ENCODE results near the gene MGLL.

MGLL gene

GRCh38 chr3:127741690-127742089 lies 80.6 kb downstream of the MGLL start:
- DNase-seq (ENCODE audit: low read depth), result no peak

DNA sequence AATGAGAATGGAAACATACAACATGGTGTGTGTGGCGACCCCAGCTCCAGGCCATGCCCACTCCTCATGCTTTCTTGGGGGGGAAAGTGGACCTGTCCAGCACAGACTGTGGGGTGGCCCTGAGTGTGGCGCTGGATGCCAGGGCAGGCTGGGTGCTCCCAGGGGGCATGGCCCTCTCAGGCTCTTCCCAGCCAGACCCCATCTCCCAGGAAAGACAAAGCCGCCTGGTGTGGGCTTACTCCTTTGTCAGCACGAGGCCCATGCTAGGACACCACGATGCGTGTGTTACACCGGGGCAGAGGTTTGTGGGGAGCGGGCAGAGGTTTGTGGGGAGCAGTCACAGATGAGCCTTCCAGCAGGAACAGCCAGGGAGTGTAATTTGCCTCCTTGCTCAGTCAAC lies 81.1 kb downstream of the MGLL start:
- no peak for DNase-seq (ENCODE audit: low read depth)

DNA sequence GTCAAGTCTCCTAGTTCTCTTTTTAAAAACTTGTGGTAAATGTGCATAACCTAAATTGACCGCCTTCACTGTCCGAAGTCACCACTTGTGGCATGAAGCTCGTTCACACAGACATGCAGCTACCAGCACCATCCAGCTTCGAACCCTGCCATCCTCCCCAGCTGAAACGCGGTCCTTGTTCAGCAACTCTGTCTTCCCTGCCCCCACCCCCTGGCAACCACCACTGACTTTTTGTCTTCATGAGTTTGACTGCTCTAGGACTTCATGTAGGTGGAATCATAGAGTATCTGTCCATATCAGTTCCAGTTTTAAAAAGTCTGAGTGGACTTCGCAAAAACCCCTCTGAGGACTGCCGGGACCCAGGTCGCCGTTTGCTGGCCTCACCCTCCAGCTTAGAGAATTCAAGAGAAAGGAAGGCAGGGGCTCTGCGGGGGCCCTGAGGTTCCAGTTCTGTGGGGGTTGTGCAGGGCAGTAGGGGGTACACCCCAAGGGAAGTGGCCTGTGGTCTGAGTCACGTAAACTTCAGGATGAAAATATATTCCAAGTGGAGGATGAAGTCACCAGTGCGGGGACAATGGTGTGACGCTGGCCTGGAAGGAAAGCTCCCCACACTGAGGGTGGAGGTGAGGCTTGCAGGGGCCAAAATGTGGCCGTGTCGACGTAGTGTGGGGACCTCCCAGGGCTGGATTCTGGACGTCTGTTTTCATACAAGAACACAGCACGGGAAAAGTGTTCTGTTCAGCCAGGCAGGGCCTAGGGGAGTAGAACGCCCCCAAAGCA lies 82.0 kb downstream of the MGLL start:
- DNase-seq (ENCODE audit: low read depth), result no peak

- no peak for DNase-seq (ENCODE audit: low read depth)
These were observed 82.8 kb downstream of the MGLL start for GRCh38 chr3:127739347-127740135.

GRCh38 chr3:127738192-127738840 lies 84.0 kb downstream of the MGLL start:
- DNase-seq (ENCODE audit: low read depth), result no peak

DNA sequence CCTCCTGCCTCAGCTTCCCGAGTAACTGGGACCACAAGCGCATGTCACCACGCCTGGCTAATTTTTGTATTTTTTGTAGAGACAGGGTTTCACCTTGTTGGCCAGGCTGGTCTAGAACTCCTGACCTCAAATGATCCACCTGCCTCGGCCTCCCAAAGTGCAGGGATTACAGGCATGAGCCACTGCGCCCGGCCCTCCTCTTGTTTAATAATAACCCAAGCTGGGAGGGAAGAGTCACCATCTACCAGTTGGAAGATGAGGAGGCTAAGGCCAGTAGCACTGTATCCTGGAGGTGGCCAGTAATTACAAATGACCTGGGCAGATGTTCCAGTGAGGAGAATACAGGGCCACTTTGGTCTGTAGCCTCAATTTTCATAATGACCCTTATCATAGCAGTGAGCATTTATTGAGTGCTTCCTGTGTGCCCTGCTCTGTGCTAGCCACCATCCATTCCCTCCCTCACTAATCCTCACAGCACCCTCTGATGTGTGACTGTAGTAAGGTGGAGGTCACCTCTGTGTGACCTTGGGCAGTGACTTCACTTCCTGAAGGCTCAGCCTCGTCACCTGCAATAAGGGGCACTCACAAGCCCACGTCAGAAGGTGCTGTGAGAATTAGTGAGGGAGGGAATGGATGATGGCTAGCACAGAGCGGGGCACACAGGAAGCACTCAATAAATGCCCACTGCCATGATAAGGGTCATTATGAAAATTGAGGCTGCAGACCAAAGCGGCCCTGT lies 85.3 kb downstream of the MGLL start:
- no peak for DNase-seq (ENCODE audit: low read depth)

GRCh38 chr3:127735767-127736693 lies 86.3 kb downstream of the MGLL start:
- no peak for DNase-seq (ENCODE audit: low read depth)

DNA sequence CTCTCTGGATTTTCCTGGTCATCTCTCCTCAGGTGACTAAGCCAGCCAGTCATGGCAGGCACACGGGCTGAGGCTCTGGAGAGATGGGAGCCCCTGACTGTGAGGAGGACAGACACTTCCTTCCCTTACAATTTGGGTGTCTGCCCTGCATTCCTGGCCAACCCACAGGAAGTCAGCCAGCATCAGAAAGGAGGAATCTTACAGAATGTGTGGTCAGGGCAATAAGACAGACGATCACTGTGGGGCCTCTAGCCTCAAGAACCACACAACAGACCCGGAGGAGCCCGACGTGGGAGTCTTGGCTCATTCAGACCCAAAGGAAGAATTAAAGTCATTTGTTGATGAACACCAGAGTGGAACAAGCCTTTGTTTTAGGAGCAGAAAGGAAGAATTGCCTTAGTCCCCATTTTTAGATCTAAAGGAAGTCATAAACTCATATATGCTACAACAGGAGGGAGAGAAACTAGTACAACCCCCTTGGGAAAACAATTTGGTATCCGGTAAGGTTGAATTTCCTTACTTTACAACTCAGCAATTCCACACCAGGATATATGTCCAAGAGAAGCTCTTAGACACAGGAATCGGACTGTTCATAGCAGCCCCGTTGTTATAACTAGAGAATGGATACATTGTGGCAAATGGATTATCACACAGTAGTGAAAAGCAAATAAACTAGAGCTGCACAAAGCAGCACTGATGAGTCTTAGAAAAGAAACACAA lies 87.4 kb downstream of the MGLL start:
- DNase-seq (ENCODE audit: low read depth), result no peak

- DNase-seq (ENCODE audit: low read depth), result no peak
These were observed 88.1 kb downstream of the MGLL start for GRCh38 chr3:127734181-127734720.

- no peak for DNase-seq (ENCODE audit: low read depth)
These were observed 88.5 kb downstream of the MGLL start for GRCh38 chr3:127733781-127734180.

GRCh38 chr3:127732879-127733350 lies 89.4 kb downstream of the MGLL start:
- no peak for DNase-seq (ENCODE audit: low read depth)

DNA sequence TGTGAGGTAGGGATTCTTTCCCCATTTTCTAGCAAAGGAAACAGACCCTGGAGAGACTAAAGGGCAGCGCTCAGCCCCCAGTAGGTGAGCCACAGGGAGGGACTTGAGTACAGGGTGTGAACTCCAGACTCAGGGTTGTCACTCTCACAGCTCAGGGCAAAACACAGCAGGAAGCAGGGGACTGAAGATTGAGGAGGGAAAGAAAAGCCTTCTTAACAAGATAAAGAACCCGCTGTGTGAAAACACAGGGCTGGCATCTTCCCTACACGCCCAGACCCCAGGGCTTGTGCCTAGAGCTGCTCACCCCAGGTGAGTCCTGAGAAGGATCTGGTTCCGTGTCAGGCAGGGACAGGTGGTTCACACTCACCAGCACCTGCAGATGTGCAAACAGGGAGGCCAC lies 90.0 kb downstream of the MGLL start:
- DNase-seq (ENCODE audit: low read depth), result no peak

DNA sequence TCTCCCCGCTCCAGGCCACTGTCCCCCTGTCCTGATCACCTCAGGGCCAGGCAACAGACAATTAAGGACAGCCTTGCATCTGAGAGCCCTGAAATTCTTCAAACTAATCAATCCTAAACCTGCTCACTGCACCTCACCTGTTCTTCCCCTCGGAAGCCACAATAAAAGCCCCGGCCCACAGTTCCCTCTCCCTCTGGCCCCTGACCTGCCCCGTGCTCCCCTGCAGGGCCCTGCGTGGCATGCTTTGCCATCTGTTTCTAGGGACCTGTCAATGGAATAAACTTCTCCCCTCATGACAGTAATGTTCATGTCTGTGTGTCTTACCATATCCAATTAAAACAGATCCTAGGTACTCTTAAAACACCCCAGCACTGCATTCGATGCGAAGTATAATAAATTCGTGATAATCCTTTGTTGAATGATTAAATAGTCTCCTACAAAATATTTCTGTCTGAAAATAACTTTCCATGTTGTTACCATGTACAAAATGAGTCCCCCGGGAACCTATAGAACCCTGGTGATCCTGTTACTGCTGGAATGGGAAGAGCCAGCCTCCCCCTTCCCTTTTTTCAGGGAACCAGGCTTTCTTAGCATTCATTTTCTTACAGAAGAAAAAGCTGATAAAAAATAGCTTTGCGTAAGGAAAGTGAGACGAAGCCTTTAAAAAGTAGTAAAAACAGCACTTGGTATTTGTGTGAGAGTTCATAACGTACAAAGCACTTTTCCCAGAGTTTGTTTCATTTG lies 90.6 kb downstream of the MGLL start:
- no peak for DNase-seq (ENCODE audit: low read depth)

GRCh38 chr3:127730666-127731295 lies 91.5 kb downstream of the MGLL start:
- DNase-seq (ENCODE audit: low read depth), result no peak

GRCh38 chr3:127730171-127730570 lies 92.1 kb downstream of the MGLL start:
- no peak for DNase-seq (ENCODE audit: low read depth)

GRCh38 chr3:127729556-127730056 lies 92.7 kb downstream of the MGLL start:
- DNase-seq (ENCODE audit: low read depth), result no peak

- DNase-seq (ENCODE audit: low read depth), result no peak
These were observed 93.8 kb downstream of the MGLL start for GRCh38 chr3:127728417-127729015.

- DNase-seq (ENCODE audit: low read depth), result no peak
These were observed 95.4 kb downstream of the MGLL start for GRCh38 chr3:127726894-127727293.

All from stimulated activated CD4-positive, alpha-beta T cell treated with anti-CD3 and anti-CD28 coated beads, Interleukin-2, amount 100 ng/mL, for 4 hours (primary cell).